ENCODE data around the gene DNASE1L2. TPM values are rescaled to one million over a fixed set of nuclear protein-coding genes. Genes with fewer than 3 reads are reported as not detected.
A peak's percentile ranks its signal among the peaks of the same experiment; 100 is the strongest.

The DNASE1L2 gene
- total and polyA plus RNA-seq, 2 of the 8 experiments (the other 6 are each of a cell fraction or from before 2014, with no cell fraction given): 0.35 to 0.97 TPM

DNA sequence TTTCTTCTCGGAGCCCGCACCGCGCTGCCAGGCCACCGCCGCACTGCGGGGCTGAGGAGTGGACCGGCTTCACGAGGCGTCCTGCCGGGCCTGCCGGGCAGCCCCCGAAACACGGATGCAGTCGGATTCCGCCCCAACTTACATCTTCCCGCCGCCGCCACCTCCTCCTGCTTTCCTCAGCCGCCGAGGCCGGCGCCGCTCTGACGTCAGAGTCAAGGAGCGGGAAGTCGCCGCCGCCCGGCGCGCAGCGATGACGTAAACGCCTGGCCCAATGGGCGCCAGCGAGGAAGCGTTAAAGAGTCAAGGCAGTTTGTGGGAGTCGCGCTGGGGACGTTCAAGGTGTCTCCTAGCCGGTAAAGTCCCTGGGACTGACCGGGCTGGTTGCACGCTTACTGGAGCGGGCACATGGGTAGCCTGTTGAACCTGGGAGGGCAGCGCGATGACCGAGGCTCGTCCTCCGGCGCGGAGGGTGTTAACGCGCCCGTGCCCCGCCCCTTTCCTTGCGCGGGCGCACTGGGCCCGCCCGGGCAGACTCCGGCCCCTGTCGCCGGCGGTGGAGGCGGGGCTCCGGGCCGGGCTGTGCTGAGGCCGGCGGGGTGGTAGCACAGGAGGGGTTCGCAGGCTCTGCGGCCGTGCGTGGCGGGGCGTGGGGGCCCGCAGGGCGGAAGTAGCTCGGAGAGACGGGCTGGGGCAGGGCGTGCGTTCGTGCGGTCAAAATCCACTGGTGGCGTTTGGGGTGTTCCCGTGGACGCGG lies 31.8 kb downstream of the DNASE1L2 start, which contains the start of gene RNPS1 (continued):
- TF ChIP-seq, protein P1, sequence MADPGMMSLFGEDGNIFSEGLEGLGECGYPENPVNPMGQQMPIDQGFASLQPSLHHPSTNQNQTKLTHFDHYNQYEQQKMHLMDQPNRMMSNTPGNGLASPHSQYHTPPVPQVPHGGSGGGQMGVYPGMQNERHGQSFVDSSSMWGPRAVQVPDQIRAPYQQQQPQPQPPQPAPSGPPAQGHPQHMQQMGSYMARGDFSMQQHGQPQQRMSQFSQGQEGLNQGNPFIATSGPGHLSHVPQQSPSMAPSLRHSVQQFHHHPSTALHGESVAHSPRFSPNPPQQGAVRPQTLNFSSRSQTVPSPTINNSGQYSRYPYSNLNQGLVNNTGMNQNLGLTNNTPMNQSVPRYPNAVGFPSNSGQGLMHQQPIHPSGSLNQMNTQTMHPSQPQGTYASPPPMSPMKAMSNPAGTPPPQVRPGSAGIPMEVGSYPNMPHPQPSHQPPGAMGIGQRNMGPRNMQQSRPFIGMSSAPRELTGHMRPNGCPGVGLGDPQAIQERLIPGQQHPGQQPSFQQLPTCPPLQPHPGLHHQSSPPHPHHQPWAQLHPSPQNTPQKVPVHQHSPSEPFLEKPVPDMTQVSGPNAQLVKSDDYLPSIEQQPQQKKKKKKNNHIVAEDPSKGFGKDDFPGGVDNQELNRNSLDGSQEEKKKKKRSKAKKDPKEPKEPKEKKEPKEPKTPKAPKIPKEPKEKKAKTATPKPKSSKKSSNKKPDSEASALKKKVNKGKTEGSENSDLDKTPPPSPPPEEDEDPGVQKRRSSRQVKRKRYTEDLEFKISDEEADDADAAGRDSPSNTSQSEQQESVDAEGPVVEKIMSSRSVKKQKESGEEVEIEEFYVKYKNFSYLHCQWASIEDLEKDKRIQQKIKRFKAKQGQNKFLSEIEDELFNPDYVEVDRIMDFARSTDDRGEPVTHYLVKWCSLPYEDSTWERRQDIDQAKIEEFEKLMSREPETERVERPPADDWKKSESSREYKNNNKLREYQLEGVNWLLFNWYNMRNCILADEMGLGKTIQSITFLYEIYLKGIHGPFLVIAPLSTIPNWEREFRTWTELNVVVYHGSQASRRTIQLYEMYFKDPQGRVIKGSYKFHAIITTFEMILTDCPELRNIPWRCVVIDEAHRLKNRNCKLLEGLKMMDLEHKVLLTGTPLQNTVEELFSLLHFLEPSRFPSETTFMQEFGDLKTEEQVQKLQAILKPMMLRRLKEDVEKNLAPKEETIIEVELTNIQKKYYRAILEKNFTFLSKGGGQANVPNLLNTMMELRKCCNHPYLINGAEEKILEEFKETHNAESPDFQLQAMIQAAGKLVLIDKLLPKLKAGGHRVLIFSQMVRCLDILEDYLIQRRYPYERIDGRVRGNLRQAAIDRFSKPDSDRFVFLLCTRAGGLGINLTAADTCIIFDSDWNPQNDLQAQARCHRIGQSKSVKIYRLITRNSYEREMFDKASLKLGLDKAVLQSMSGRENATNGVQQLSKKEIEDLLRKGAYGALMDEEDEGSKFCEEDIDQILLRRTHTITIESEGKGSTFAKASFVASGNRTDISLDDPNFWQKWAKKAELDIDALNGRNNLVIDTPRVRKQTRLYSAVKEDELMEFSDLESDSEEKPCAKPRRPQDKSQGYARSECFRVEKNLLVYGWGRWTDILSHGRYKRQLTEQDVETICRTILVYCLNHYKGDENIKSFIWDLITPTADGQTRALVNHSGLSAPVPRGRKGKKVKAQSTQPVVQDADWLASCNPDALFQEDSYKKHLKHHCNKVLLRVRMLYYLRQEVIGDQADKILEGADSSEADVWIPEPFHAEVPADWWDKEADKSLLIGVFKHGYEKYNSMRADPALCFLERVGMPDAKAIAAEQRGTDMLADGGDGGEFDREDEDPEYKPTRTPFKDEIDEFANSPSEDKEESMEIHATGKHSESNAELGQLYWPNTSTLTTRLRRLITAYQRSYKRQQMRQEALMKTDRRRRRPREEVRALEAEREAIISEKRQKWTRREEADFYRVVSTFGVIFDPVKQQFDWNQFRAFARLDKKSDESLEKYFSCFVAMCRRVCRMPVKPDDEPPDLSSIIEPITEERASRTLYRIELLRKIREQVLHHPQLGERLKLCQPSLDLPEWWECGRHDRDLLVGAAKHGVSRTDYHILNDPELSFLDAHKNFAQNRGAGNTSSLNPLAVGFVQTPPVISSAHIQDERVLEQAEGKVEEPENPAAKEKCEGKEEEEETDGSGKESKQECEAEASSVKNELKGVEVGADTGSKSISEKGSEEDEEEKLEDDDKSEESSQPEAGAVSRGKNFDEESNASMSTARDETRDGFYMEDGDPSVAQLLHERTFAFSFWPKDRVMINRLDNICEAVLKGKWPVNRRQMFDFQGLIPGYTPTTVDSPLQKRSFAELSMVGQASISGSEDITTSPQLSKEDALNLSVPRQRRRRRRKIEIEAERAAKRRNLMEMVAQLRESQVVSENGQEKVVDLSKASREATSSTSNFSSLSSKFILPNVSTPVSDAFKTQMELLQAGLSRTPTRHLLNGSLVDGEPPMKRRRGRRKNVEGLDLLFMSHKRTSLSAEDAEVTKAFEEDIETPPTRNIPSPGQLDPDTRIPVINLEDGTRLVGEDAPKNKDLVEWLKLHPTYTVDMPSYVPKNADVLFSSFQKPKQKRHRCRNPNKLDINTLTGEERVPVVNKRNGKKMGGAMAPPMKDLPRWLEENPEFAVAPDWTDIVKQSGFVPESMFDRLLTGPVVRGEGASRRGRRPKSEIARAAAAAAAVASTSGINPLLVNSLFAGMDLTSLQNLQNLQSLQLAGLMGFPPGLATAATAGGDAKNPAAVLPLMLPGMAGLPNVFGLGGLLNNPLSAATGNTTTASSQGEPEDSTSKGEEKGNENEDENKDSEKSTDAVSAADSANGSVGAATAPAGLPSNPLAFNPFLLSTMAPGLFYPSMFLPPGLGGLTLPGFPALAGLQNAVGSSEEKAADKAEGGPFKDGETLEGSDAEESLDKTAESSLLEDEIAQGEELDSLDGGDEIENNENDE (IDR thresholded peaks at IDR 0.05; ENCODE audit: insufficient replicate concordance, low read length): no peak
- TF ChIP-seq CBX5 (IDR thresholded peaks at IDR 0.05; ENCODE audit: low read depth, low read length): no peak
- no peak for TF ChIP-seq SUZ12 (IDR thresholded peaks at IDR 0.05; ENCODE audit: low read length)
- TF ChIP-seq TAF7 (optimal IDR thresholded peaks at IDR 0.05; ENCODE audit: borderline replicate concordance, low read depth, low read length): peak; percentile 88
- no peak for TF ChIP-seq SIRT6 (IDR thresholded peaks at IDR 0.05; ENCODE audit: low read length)
- TF ChIP-seq FOSL1 (IDR thresholded peaks at IDR 0.05; ENCODE audit: insufficient read depth, low read depth, low read length): no peak
- no peak; the same call in 1 of the 2 replicates for TF ChIP-seq BACH1 (IDR thresholded peaks at IDR 0.05; ENCODE audit: low read length)
- TF ChIP-seq, protein P2, sequence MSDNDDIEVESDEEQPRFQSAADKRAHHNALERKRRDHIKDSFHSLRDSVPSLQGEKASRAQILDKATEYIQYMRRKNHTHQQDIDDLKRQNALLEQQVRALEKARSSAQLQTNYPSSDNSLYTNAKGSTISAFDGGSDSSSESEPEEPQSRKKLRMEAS (IDR thresholded peaks at IDR 0.05): peak; percentile 90
- peak; percentile 100 for TF ChIP-seq CREB1 (IDR thresholded peaks at IDR 0.05)
- TF ChIP-seq SP2 (IDR thresholded peaks at IDR 0.05; ENCODE audit: low read length): no peak

Measured in H1 (cell line).